Activated CD8-positive, alpha-beta T cell treated with anti-CD3 and anti-CD28 coated beads for 36 hours (primary cell): ENCODE data around the gene MOB3A. TPM values are rescaled to one million over a fixed set of nuclear protein-coding genes. Genes with fewer than 3 reads are reported as not detected.

Experiments used
- ATAC-seq: fragments of 200-7000 bp; cut with Tn5 transposase; one replicate; pipeline ENCODE4 v1.10.0; 2021; ENCODE audit warnings: mild to moderate bottlenecking, moderate library complexity
- CTCF ChIA-PET: fragments of 350-600 bp; sonication (Branson Sonifier 250); formaldehyde crosslinking; loops from one replicate; lab custom pipeline; 2021; ENCODE audit warnings: antibody characterized with exemption; lab: Charles Lee
- POLR2A ChIA-PET: fragments of 350-600 bp; sonication (Branson Sonifier 250); formaldehyde crosslinking; loops from one replicate; lab custom pipeline; 2021; ENCODE audit warnings: antibody characterized with exemption; lab: Charles Lee
- DNase-seq: peaks from one replicate; pipeline ENCODE4 v3.0.0-alpha.2; 2020
- H3K27ac Mint-ChIP-seq: one replicate; pipeline ENCODE4 v1.8.0; 2021; ENCODE audit warnings: mild to moderate bottlenecking, mixed read lengths
- H3K27me3 Mint-ChIP-seq: one replicate; pipeline ENCODE4 v1.8.0; 2021; ENCODE audit warnings: mixed read lengths
- H3K36me3 Mint-ChIP-seq: one replicate; pipeline ENCODE4 v1.8.0; 2021; ENCODE audit warnings: low read depth, mixed read lengths
- H3K4me1 Mint-ChIP-seq: one replicate; pipeline ENCODE4 v1.8.0; 2021; ENCODE audit warnings: low read depth, mixed read lengths
- H3K4me3 Mint-ChIP-seq: one replicate; pipeline ENCODE4 v1.8.0; 2021; ENCODE audit warnings: mild to moderate bottlenecking, moderate library complexity, mixed read lengths
- H3K9me3 Mint-ChIP-seq: one replicate; pipeline ENCODE4 v1.8.0; 2021; ENCODE audit warnings: mixed read lengths
- CTCF ChIP-seq: fragments of 200-600 bp; IDR thresholded peaks from one replicate; pipeline ENCODE4 v1.8.0; 2022; ENCODE audit warnings: antibody characterized with exemption, mild to moderate bottlenecking
- intact Hi-C: fragments of 100-400 bp; cut with micrococcal nuclease; formaldehyde crosslinking; loops from one replicate; pipeline ENCODE4 v1.10.0; 2022
- total RNA-seq, 2 experiments: library from RNA; stranded (reverse); gene quantifications; one replicate each; pipeline ENCODE4 v1.2.3, GENCODE V29; 2021

Gene MOB3A
- total RNA-seq, 2 experiments from 2014 or later, result 175 to 185 TPM

GRCh38 chr19:2121416-2122051, 25.4 kb upstream of the MOB3A start:
- Mint-ChIP-seq H3K27ac (no peak overlapping the region), H3K4me3 (no peak overlapping the region), H3K27me3 (no peaks in the 10 kb centered on the region), H3K4me1 (no peaks in the 10 kb centered on the region), H3K36me3 (peaks cover 26% of the 10 kb centered on the region), H3K9me3 (no peaks in the 10 kb centered on the region)
- CTCF ChIA-PET, result no interaction called here
- no peak for TF ChIP-seq CTCF
- POLR2A ChIA-PET, result no interaction called here
- no peak for ATAC-seq
- intact Hi-C loops, result no loop called here
- DNase-seq, result no peak

- Mint-ChIP-seq H3K9me3 (no peaks in the 10 kb centered on the region), H3K4me3 (no peak overlapping the region), H3K27ac (no peak overlapping the region), H3K4me1 (no peaks in the 10 kb centered on the region), H3K36me3 (peaks cover 26% of the 10 kb centered on the region), H3K27me3 (no peaks in the 10 kb centered on the region)
- CTCF ChIA-PET, result no interaction called here
- ATAC-seq (no peak), DNase-seq (no peak)
- intact Hi-C loops, result no loop called here
- no peak for TF ChIP-seq CTCF
- POLR2A ChIA-PET, result no interaction called here
Observed at GRCh38 chr19:2120821-2121220, 24.7 kb upstream of the MOB3A start.

GRCh38 chr19:2119921-2120785, 24.0 kb upstream of the MOB3A start:
- no peaks in the 10 kb centered on the region for H3K4me1 Mint-ChIP-seq
- ChIA-PET POLR2A (no interaction called here), CTCF (no interaction called here)
- H3K9me3 Mint-ChIP-seq, result no peaks in the 10 kb centered on the region
- peaks cover 31% of the 10 kb centered on the region for H3K36me3 Mint-ChIP-seq
- DNase-seq, result no peak
- no peak overlapping the region for H3K4me3 Mint-ChIP-seq
- TF ChIP-seq CTCF, result no peak
- H3K27me3 Mint-ChIP-seq, result no peaks in the 10 kb centered on the region
- no peak for ATAC-seq
- intact Hi-C loops, result no loop called here
- H3K27ac Mint-ChIP-seq, result no peak overlapping the region

GRCh38 chr19:2118438-2118837, 22.3 kb upstream of the MOB3A start:
- no peak for DNase-seq
- ChIA-PET CTCF (no interaction called here), POLR2A (no interaction called here)
- H3K27ac Mint-ChIP-seq, result no peak overlapping the region
- H3K9me3 Mint-ChIP-seq, result no peaks in the 10 kb centered on the region
- no peak for TF ChIP-seq CTCF
- peaks cover 5% of the 10 kb centered on the region for H3K4me1 Mint-ChIP-seq
- H3K36me3 Mint-ChIP-seq, result peaks cover 37% of the 10 kb centered on the region
- no peak for ATAC-seq
- no peaks in the 10 kb centered on the region for H3K27me3 Mint-ChIP-seq
- no peak overlapping the region for H3K4me3 Mint-ChIP-seq
- intact Hi-C loops, result no loop called here

- Mint-ChIP-seq H3K9me3 (no peaks in the 10 kb centered on the region), H3K4me1 (peaks cover 8% of the 10 kb centered on the region), H3K4me3 (no peak overlapping the region), H3K27me3 (no peaks in the 10 kb centered on the region), H3K27ac (no peak overlapping the region), H3K36me3 (peaks cover 35% of the 10 kb centered on the region)
- intact Hi-C loops, result no loop called here
- CTCF ChIA-PET, result no interaction called here
- no peak for TF ChIP-seq CTCF
- ATAC-seq (no peak), DNase-seq (no peak)
- POLR2A ChIA-PET, result no interaction called here
Observed at GRCh38 chr19:2117215-2117960, 21.3 kb upstream of the MOB3A start.
